Stomach (tissue), 9 donors: Measurements from ENCODE around the gene ETV1. TPM values are rescaled to one million over a fixed set of nuclear protein-coding genes. Genes with fewer than 3 reads are reported as not detected.

ENCODE experiments used
- DNase-seq, 2 donors: peaks; one replicate each; pipeline versions ENCODE4 v3.0.0 to v3.0.0-alpha.2; 2013 to 2019
- H3K27ac ChIP-seq, 5 donors: fragments of 200-600 bp in 4 of 5; sonication (generic) in 4 of 5; one replicate each; pipeline ENCODE4 v1.5.1; 2013 to 2019; ENCODE audit warnings: mild to moderate bottlenecking in 1 of 5, moderate library complexity in 1 of 5
- H3K27me3 ChIP-seq, 3 donors: fragments of 200-600 bp; sonication (generic); one replicate each; pipeline ENCODE4 v1.5.1; 2017 to 2019; ENCODE audit warnings: mixed run types in 1 of 3
- H3K36me3 ChIP-seq, 4 donors: fragments of 200-600 bp; sonication (generic); 1 replicate in 3 of 4; 2 replicates in 1 of 4; pipeline ENCODE4 v1.5.1; 2016 to 2019
- H3K4me1 ChIP-seq, 4 donors: fragments of 200-600 bp; sonication (generic); one replicate each; pipeline ENCODE4 v1.5.1; 2016 to 2019
- H3K4me3 ChIP-seq, 4 donors: fragments of 200-600 bp; sonication (generic) in 3 of 4; one replicate each; pipeline ENCODE4 v1.5.1; 2016 to 2019; ENCODE audit warnings: mild to moderate bottlenecking in 1 of 4
- H3K9me3 ChIP-seq, 4 donors: fragments of 200-600 bp; sonication (generic); one replicate each; pipeline ENCODE4 v1.5.1; 2016 to 2019
- CTCF ChIP-seq, 7 experiments: fragments of 450-650 bp in 4 of 7; fragments of 200-600 bp in 3 of 7; sonication (generic) in 3 of 7; IDR thresholded peaks; one replicate each; pipeline ENCODE4 v1.5.1; 2016 to 2019; ENCODE audit warnings: antibody characterized with exemption in 7 of 7, control low read depth in 2 of 7, mild to moderate bottlenecking in 1 of 7
- EP300 ChIP-seq: sonication (generic); formaldehyde crosslinking; IDR thresholded peaks from one replicate; pipeline ENCODE4 v1.6.1; 2017; ENCODE audit warnings: antibody characterized with exemption
- POLR2A ChIP-seq, 4 donors: fragments of 450-650 bp; IDR thresholded peaks; one replicate each; pipeline ENCODE4 v1.6.1; 2016; ENCODE audit warnings: antibody characterized with exemption in 4 of 4, control low read depth in 2 of 4, mild to moderate bottlenecking in 1 of 4, moderate library complexity in 1 of 4
- POLR2AphosphoS5 ChIP-seq, 3 donors: sonication (generic); formaldehyde crosslinking; IDR thresholded peaks; one replicate each; pipeline ENCODE4 v1.6.1; 2016; ENCODE audit warnings: antibody characterized with exemption in 3 of 3
- WGBS, 5 donors: extraction: QIAGEN DNeasy Blood & Tissue Kit in 3 of 5; methylation state at CpG; one replicate each; pipeline versions ENCODE4 v1.1.5 to v1.1.7; 2013 to 2018; 5-methylcytosine and 5-hydroxymethylcytosine counted together
- intact Hi-C: fragments of 100-400 bp; cut with DNase I; formaldehyde crosslinking; loops from one replicate; pipeline ENCODE4 v1.15.1; 2023; ENCODE audit warnings: low total_unique reads
- polyA plus RNA-seq, 3 donors: library from polyadenylated mRNA; stranded (reverse); fragments of 200-250 nt; gene quantifications; one replicate each; pipeline ENCODE4 v1.2.3, GENCODE V29; 2013
- total RNA-seq, 5 donors: library from RNA; depleted of rRNA; stranded (reverse); fragments of >200 nt; gene quantifications; one replicate each; pipeline versions ENCODE4 v1.1.0 to v1.2.3, GENCODE V29; 2014 to 2016
- donor health status: healthy with polysubstance abuse.
- donor health status: Bipolar disorder and iron deficiency.
- donor health status: healthy.

Gene ETV1
- total and polyA plus RNA-seq, 8 donors, result 0.29 to 17.6 (median 1.3) TPM

GRCh38 chr7:13915891-13916290 lies 73.6 kb downstream of the ETV1 start:
- peaks cover 0 to 9% (median 4%) of the 10 kb centered on the region in 4 donors for H3K4me1 ChIP-seq
- H3K4me3 ChIP-seq, result no peak overlapping the region
- intact Hi-C loops, result no loop called here
- no peaks in the 10 kb centered on the region for H3K36me3 ChIP-seq
- no peaks in the 10 kb centered on the region for H3K9me3 ChIP-seq
- no peaks in the 10 kb centered on the region for H3K27me3 ChIP-seq
- H3K27ac ChIP-seq, result no peak overlapping the region
- WGBS, 5 donors, result 44 to 72% (median 45%) methylated on average over 2 of the region's 2 CpGs
- DNase-seq, result no peak
- no peak for TF ChIP-seq POLR2A (IDR thresholded peaks at IDR 0.05)
- no peak for TF ChIP-seq POLR2AphosphoS5 (IDR thresholded peaks at IDR 0.05)
- no peak for TF ChIP-seq CTCF (IDR thresholded peaks at IDR 0.05)
- no peak for TF ChIP-seq EP300

- Histone ChIP-seq H3K27me3 (no peaks in the 10 kb centered on the region), H3K27ac (no peak overlapping the region), H3K9me3 (no peaks in the 10 kb centered on the region), H3K36me3 (no peaks in the 10 kb centered on the region), H3K4me1 (no peaks in the 10 kb centered on the region), H3K4me3 (no peak overlapping the region)
- TF ChIP-seq EP300, result no peak
- no peak for TF ChIP-seq POLR2AphosphoS5 (IDR thresholded peaks at IDR 0.05)
- no peak for TF ChIP-seq POLR2A (IDR thresholded peaks at IDR 0.05)
- no peak for TF ChIP-seq CTCF (IDR thresholded peaks at IDR 0.05)
- peak in 1 of 2 donors; percentile 20 for DNase-seq
- intact Hi-C loops, result no loop called here
- WGBS, 5 donors, result 57 to 75% (median 68%) methylated on average over 4 of the region's 4 CpGs
Measured at GRCh38 chr7:13912715-13913278, 76.7 kb downstream of the ETV1 start.

- WGBS, 5 donors, result 71 to 92% (median 76%) methylated on average over 2 of the region's 2 CpGs
- TF ChIP-seq CTCF (IDR thresholded peaks at IDR 0.05), result no peak
- TF ChIP-seq EP300, result no peak
- intact Hi-C loops, result no loop called here
- Histone ChIP-seq H3K9me3 (no peaks in the 10 kb centered on the region), H3K36me3 (no peaks in the 10 kb centered on the region), H3K27ac (no peak overlapping the region), H3K4me3 (no peak overlapping the region), H3K4me1 (no peaks in the 10 kb centered on the region), H3K27me3 (no peaks in the 10 kb centered on the region)
- DNase-seq, result no peak
Measured at GRCh38 chr7:13911909-13912308, 77.6 kb downstream of the ETV1 start.

- Histone ChIP-seq H3K4me1 (no peaks in the 10 kb centered on the region), H3K9me3 (no peaks in the 10 kb centered on the region), H3K27me3 (no peaks in the 10 kb centered on the region), H3K27ac (no peak overlapping the region), H3K4me3 (no peak overlapping the region), H3K36me3 (no peaks in the 10 kb centered on the region)
- WGBS, 5 donors, result 67 to 81% (median 78%) methylated on average over 8 of the region's 8 CpGs
- intact Hi-C loops, result no loop called here
- DNase-seq, result no peak
- TF ChIP-seq POLR2AphosphoS5 (IDR thresholded peaks at IDR 0.05) (no peak), CTCF (IDR thresholded peaks at IDR 0.05) (no peak), EP300 (no peak), POLR2A (IDR thresholded peaks at IDR 0.05) (no peak)
Measured at GRCh38 chr7:13910805-13911551, 78.5 kb downstream of the ETV1 start.
